22Rv1 (cell line): ENCODE measurements around the gene TPRKB.
"Not testable (repeated sequence)": the region's sequence is repeated elsewhere in the genome, so short reads cannot be mapped to it uniquely, and the experiment has no call there.

ENCODE experiments used
- ZFX ChIP-seq: fragments of 450-650 bp; IDR thresholded peaks from 2 replicates; pipeline ENCODE4 v1.6.1; 2017; ENCODE audit warnings: antibody characterized with exemption, borderline replicate concordance
- TF ChIP-seq, protein P1 (sequence below): fragments of 450-650 bp; IDR thresholded peaks from 2 replicates; pipeline ENCODE4 v1.5.1; 2017; ENCODE audit warnings: mild to moderate bottlenecking

DNA sequence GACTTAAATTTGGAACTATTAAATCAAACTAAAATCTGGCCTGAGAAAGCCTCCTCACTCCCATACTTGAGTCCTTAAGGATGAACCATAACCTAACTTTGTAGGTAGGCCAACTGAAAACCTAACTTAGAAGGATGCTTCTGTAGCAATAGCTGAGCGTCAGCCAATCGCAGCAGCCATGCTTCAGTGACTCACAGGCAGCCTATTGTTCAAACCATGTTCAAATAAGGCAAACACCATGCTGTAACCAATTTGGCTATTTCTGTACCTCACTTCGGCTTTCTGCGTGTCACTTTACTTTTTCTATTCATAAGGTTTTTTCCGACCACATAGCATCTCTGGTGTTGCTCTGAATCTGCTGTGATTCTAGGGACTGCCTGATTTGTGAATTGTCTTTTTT lies 48.7 kb downstream of the TPRKB start:
- TF ChIP-seq, protein P1, sequence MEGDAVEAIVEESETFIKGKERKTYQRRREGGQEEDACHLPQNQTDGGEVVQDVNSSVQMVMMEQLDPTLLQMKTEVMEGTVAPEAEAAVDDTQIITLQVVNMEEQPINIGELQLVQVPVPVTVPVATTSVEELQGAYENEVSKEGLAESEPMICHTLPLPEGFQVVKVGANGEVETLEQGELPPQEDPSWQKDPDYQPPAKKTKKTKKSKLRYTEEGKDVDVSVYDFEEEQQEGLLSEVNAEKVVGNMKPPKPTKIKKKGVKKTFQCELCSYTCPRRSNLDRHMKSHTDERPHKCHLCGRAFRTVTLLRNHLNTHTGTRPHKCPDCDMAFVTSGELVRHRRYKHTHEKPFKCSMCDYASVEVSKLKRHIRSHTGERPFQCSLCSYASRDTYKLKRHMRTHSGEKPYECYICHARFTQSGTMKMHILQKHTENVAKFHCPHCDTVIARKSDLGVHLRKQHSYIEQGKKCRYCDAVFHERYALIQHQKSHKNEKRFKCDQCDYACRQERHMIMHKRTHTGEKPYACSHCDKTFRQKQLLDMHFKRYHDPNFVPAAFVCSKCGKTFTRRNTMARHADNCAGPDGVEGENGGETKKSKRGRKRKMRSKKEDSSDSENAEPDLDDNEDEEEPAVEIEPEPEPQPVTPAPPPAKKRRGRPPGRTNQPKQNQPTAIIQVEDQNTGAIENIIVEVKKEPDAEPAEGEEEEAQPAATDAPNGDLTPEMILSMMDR = not testable (repeated sequence)
- not testable (repeated sequence) for TF ChIP-seq ZFX
